K562 (cell line): Measurements from ENCODE around the gene PCNX3. TPM values are rescaled to one million over a fixed set of nuclear protein-coding genes. Genes with fewer than 3 reads are reported as not detected.
A peak's percentile ranks its signal among the peaks of the same experiment; 100 is the strongest.

Experiments
- BACH1 ChIP-seq: fragments of 200-800 bp; sonication (Bioruptor generic); IDR thresholded peaks from 2 replicates; pipeline ENCODE4 v1.6.1; 2016; ENCODE audit warnings: missing genetic modification characterization, missing compliant biosample characterization
- CCNT2 ChIP-seq: IDR thresholded peaks from 2 replicates; pipeline ENCODE4 v1.6.1; 2011; ENCODE audit warnings: borderline replicate concordance, low read depth, mild to moderate bottlenecking, moderate library complexity, mixed read lengths, low read length; ENCODE audit not compliant: insufficient read length; ENCODE audit errors: extremely low read depth
- ELF1 ChIP-seq: fragments of 200-800 bp; sonication (Bioruptor generic); IDR thresholded peaks from 2 replicates; pipeline ENCODE4 v1.6.1; 2016; ENCODE audit warnings: missing genetic modification characterization, missing compliant biosample characterization
- ELF4 ChIP-seq: fragments of 450-650 bp; formaldehyde crosslinking; IDR thresholded peaks from 2 replicates; pipeline ENCODE4 v1.4.0; 2022; ENCODE audit warnings: missing genetic modification characterization
- ETV5 ChIP-seq: sonication (generic); formaldehyde crosslinking; IDR thresholded peaks from 2 replicates; pipeline ENCODE4 v1.4.0; 2020; ENCODE audit warnings: low read depth, mild to moderate bottlenecking, missing genetic modification reagents
- GATAD2A ChIP-seq: fragments of 450-650 bp; IDR thresholded peaks from 2 replicates; pipeline ENCODE4 v1.6.1; 2017
- HDAC1 ChIP-seq, 2 experiments: fragments of 450-650 bp; IDR thresholded peaks; 2 replicates each; pipeline ENCODE4 v1.6.1; 2016 to 2017; ENCODE audit warnings: inconsistent platforms in 1 of 2, mild to moderate bottlenecking in 1 of 2, moderate library complexity in 1 of 2
- MECOM ChIP-seq: fragments of 250-450 bp; sonication (Bioruptor Pico); IDR thresholded peaks from 2 replicates; pipeline ENCODE4 v1.8.0; 2022; ENCODE audit warnings: inconsistent platforms
- NR2C2 ChIP-seq, 2 experiments: fragments of 200-800 bp in 1 of 2; sonication (Bioruptor generic) in 1 of 2; sonication (generic) in 1 of 2; formaldehyde crosslinking in 1 of 2; IDR thresholded peaks; 2 replicates each; pipeline versions ENCODE4 v1.6.1 to v1.8.0; 2016 to 2022; ENCODE audit warnings: mild to moderate bottlenecking in 1 of 2, missing compliant biosample characterization in 1 of 2, missing genetic modification characterization in 1 of 2, missing genetic modification reagents in 1 of 2
- STAG1 ChIP-seq: sonication (generic); formaldehyde crosslinking; IDR thresholded peaks from 2 replicates; pipeline ENCODE4 v1.5.0; 2020; ENCODE audit warnings: missing genetic modification reagents, borderline replicate concordance
- polyA plus RNA-seq, 8 experiments: library from polyadenylated mRNA; depleted of rRNA in 4 of 8; stranded (reverse) in 5 of 8; unstranded in 3 of 8; fragments of >200 nt; fragmentation: Nextera tagmentation in 2 of 8; fragmentation: Illumina TruSeq in 1 of 8; extraction: Ambion mirVana in 2 of 8; extraction: Trizol in 1 of 8; gene quantifications; 2 replicates each; pipeline versions ENCODE4 v1.2.1 to v1.2.3, GENCODE V29; 2011 to 2014; ENCODE audit warnings: inconsistent platforms in 1 of 8, missing spikeins in 1 of 8
- total RNA-seq, 7 experiments: library from RNA; depleted of rRNA in 6 of 7; stranded (reverse); fragments of >200 nt in 6 of 7; fragmentation: Illumina TruSeq in 2 of 7; extraction: Trizol in 2 of 7; gene quantifications; 2 replicates each; pipeline versions ENCODE4 v1.2.1 to v1.2.3, GENCODE V29; 2011 to 2021; ENCODE audit warnings: low replicate concordance in 1 of 7
- TF ChIP-seq, protein P1 (sequence below): fragments of 150-350 bp; IDR thresholded peaks from 2 replicates; pipeline ENCODE4 v1.6.1; 2014; ENCODE audit warnings: low read depth, mild to moderate bottlenecking, low read length, borderline replicate concordance
- TF ChIP-seq, protein P2 (sequence below): sonication (generic); formaldehyde crosslinking; IDR thresholded peaks from 2 replicates; pipeline ENCODE4 v1.8.0; 2023; ENCODE audit warnings: mild to moderate bottlenecking, missing genetic modification reagents
- TF ChIP-seq, protein P3 (sequence below): fragments of 200-800 bp; sonication (Bioruptor generic); IDR thresholded peaks from 2 replicates; pipeline ENCODE4 v1.6.1; 2017; ENCODE audit warnings: missing genetic modification characterization, missing compliant biosample characterization
- TF ChIP-seq, protein P4 (sequence below): fragments of 450-650 bp; IDR thresholded peaks from 2 replicates; pipeline ENCODE4 v1.6.1; 2016; ENCODE audit warnings: missing biosample characterization, missing genetic modification characterization
- TF ChIP-seq, protein P5 (sequence below): fragments of 250-450 bp; sonication (Bioruptor Pico); IDR thresholded peaks from 2 replicates; pipeline ENCODE4 v1.8.0; 2022; ENCODE audit warnings: moderate library complexity, mild to moderate bottlenecking, inconsistent platforms

The PCNX3 gene
- total and polyA plus RNA-seq, 9 of the 15 experiments (the other 6 are each of a cell fraction or from before 2014, with no cell fraction given) = 0.11 to 47.8 (median 12.8) TPM

DNA sequence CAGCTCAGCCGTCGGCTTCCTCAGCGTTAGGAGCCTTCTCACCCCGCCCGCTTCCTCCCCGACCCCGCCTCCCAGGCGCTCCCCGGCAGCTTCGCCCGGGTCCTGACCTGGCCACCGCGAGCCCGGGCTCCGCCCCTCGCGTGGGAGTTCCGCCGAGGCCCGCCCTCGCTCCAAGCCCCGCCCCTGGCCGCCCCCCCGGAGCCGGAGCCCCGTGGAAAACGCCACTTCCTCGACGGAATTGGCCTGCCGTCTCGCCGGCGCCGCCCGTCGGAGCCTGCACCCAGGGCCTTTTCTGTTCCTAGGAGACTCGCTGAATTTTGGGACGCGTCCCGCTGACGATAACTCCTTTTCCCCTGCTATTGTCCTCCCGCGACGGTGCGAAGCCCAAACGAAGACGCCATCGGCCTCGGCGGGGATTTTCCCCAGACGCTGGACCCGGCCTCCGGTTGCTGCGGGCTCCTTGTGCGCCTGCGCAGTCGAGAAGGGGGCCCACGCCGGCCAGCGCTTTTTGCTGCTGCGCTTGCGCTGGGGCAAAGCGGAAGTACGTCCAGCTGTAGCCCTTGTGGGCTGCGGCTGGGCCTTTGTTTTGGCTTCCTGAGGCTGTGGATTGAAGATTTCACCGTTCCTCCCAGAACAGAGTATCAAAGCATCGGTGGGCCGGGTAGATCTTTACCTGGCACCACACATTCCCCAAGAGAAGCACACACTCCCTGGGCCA, 37.1 kb downstream of the PCNX3 start (continued):
- TF ChIP-seq, protein P1, sequence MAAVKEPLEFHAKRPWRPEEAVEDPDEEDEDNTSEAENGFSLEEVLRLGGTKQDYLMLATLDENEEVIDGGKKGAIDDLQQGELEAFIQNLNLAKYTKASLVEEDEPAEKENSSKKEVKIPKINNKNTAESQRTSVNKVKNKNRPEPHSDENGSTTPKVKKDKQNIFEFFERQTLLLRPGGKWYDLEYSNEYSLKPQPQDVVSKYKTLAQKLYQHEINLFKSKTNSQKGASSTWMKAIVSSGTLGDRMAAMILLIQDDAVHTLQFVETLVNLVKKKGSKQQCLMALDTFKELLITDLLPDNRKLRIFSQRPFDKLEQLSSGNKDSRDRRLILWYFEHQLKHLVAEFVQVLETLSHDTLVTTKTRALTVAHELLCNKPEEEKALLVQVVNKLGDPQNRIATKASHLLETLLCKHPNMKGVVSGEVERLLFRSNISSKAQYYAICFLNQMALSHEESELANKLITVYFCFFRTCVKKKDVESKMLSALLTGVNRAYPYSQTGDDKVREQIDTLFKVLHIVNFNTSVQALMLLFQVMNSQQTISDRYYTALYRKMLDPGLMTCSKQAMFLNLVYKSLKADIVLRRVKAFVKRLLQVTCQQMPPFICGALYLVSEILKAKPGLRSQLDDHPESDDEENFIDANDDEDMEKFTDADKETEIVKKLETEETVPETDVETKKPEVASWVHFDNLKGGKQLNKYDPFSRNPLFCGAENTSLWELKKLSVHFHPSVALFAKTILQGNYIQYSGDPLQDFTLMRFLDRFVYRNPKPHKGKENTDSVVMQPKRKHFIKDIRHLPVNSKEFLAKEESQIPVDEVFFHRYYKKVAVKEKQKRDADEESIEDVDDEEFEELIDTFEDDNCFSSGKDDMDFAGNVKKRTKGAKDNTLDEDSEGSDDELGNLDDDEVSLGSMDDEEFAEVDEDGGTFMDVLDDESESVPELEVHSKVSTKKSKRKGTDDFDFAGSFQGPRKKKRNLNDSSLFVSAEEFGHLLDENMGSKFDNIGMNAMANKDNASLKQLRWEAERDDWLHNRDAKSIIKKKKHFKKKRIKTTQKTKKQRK = no peak
- TF ChIP-seq MECOM (CRISPR knock-in tag) (no peak), ELF4 (CRISPR knock-in tag) (peak; percentile 8; the same call in 1 of the 2 replicates), BACH1 (tag) (no peak), CCNT2 (peak; percentile 92), GATAD2A (no peak), ELF1 (peak; percentile 79), STAG1 (CRISPR knock-in tag) (no peak), HDAC1 (IDR thresholded peaks at IDR 0.05) (peak in 1 of 2 experiments; percentile 81; a peak in 2 of 4 replicates), NR2C2 (CRISPR knock-in tag; IDR thresholded peaks at IDR 0.05) (peak; percentile 38; the same call in 1 of the 2 replicates), NR2C2 (tag; IDR thresholded peaks at IDR 0.05) (peak; percentile 85), ETV5 (CRISPR knock-in tag) (peak; percentile 72)
- TF ChIP-seq, protein P2, sequence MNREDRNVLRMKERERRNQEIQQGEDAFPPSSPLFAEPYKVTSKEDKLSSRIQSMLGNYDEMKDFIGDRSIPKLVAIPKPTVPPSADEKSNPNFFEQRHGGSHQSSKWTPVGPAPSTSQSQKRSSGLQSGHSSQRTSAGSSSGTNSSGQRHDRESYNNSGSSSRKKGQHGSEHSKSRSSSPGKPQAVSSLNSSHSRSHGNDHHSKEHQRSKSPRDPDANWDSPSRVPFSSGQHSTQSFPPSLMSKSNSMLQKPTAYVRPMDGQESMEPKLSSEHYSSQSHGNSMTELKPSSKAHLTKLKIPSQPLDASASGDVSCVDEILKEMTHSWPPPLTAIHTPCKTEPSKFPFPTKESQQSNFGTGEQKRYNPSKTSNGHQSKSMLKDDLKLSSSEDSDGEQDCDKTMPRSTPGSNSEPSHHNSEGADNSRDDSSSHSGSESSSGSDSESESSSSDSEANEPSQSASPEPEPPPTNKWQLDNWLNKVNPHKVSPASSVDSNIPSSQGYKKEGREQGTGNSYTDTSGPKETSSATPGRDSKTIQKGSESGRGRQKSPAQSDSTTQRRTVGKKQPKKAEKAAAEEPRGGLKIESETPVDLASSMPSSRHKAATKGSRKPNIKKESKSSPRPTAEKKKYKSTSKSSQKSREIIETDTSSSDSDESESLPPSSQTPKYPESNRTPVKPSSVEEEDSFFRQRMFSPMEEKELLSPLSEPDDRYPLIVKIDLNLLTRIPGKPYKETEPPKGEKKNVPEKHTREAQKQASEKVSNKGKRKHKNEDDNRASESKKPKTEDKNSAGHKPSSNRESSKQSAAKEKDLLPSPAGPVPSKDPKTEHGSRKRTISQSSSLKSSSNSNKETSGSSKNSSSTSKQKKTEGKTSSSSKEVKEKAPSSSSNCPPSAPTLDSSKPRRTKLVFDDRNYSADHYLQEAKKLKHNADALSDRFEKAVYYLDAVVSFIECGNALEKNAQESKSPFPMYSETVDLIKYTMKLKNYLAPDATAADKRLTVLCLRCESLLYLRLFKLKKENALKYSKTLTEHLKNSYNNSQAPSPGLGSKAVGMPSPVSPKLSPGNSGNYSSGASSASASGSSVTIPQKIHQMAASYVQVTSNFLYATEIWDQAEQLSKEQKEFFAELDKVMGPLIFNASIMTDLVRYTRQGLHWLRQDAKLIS (CRISPR knock-in tag) = no peak
- TF ChIP-seq, protein P3, sequence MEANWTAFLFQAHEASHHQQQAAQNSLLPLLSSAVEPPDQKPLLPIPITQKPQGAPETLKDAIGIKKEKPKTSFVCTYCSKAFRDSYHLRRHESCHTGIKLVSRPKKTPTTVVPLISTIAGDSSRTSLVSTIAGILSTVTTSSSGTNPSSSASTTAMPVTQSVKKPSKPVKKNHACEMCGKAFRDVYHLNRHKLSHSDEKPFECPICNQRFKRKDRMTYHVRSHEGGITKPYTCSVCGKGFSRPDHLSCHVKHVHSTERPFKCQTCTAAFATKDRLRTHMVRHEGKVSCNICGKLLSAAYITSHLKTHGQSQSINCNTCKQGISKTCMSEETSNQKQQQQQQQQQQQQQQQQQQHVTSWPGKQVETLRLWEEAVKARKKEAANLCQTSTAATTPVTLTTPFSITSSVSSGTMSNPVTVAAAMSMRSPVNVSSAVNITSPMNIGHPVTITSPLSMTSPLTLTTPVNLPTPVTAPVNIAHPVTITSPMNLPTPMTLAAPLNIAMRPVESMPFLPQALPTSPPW (CRISPR knock-in tag) = peak; percentile 99
- TF ChIP-seq, protein P4, sequence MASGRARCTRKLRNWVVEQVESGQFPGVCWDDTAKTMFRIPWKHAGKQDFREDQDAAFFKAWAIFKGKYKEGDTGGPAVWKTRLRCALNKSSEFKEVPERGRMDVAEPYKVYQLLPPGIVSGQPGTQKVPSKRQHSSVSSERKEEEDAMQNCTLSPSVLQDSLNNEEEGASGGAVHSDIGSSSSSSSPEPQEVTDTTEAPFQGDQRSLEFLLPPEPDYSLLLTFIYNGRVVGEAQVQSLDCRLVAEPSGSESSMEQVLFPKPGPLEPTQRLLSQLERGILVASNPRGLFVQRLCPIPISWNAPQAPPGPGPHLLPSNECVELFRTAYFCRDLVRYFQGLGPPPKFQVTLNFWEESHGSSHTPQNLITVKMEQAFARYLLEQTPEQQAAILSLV (tag) = no peak
- TF ChIP-seq, protein P5, sequence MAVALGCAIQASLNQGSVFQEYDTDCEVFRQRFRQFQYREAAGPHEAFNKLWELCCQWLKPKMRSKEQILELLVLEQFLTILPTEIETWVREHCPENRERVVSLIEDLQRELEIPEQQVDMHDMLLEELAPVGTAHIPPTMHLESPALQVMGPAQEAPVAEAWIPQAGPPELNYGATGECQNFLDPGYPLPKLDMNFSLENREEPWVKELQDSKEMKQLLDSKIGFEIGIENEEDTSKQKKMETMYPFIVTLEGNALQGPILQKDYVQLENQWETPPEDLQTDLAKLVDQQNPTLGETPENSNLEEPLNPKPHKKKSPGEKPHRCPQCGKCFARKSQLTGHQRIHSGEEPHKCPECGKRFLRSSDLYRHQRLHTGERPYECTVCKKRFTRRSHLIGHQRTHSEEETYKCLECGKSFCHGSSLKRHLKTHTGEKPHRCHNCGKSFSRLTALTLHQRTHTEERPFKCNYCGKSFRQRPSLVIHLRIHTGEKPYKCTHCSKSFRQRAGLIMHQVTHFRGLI = no peak
